ENCODE results near the gene PLEKHJ1.

The PLEKHJ1 gene

GRCh38 chr19:2269244-2270156 lies 33.4 kb upstream of the PLEKHJ1 start:
- DNase-seq, result peak; percentile 99

DNA sequence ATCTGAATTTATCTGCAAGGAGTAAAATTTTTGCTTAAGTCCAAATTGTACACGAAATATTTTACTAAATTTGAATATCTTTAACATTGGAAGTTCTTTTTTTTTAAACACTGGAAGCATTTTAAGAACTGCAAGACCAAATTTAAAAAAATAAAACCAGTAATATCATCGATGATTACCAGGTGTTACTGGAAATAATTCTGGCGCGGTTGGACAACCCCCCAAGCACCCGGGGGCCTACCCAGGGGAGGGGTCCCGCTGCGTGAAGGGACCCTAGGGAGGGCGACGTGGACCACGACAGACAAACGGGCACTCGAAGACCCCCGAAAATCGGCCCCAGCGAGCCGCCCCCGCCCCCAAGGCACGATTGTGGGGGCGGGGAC lies 32.7 kb upstream of the PLEKHJ1 start:
- no peak for DNase-seq

- no peak for DNase-seq
Measured at GRCh38 chr19:2268480-2268830, 32.3 kb upstream of the PLEKHJ1 start.

- DNase-seq, result peak in 1 of 2 donors; percentile 49
Measured at GRCh38 chr19:2266183-2266993, 30.3 kb upstream of the PLEKHJ1 start.

DNA sequence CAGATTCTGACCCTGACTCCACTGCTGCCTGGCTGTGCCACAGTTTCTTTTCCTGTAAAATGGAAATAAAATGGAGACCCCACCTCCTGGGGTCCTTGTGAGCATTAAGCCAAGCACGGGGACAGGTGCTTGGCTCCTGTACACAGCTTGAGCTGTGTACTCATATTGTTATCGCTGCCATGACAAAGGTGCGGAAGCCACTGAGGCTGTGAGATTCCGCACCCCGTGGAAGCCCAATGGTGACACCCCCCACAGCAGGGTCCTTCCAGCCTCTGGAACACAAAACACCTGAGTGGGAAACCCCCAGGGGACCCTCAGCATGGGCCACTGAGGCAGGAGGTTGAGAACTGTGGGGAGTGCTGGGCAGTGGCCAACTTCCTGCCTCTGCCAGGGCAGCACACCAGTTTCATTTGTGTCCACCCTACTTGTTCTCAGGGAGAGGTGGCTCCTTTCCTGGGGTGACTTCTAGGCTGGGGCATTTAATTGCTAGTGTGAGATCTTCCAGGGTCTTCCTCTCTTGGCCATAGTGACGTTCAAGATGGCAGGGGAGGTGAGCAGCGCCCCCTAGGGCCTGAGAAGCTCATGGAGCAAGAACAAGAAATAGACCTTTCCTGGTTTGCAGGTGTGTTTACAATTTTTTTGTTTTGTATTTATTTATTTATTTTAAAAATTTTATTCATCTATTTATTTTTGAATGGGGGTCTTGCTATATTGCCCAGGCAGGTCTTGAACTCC lies 25.5 kb upstream of the PLEKHJ1 start:
- peak; percentile 67 to 73 for DNase-seq

DNA sequence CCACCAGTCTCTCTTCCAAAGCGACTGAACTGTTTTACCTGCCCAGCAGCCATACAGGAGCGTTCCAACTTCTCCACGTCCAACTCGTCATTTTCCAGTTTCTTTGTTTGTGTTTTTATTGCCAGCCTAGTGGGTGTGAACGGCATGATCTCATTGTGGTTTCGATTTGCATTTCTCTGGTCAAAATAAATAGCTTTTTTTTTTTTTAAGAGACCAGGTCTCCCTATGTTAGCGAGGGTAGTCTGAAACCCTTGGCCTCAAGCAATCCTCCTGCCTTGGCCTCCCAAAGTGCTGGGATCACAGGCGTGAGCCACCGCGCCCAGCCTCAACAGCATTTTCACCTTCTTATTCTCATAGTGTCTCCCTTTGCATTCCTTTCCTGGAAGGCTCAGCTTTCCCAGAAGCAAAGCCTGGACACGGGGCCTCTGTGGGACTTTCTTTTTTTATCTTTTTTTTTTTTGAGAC lies 24.2 kb upstream of the PLEKHJ1 start:
- DNase-seq, result no peak

DNA sequence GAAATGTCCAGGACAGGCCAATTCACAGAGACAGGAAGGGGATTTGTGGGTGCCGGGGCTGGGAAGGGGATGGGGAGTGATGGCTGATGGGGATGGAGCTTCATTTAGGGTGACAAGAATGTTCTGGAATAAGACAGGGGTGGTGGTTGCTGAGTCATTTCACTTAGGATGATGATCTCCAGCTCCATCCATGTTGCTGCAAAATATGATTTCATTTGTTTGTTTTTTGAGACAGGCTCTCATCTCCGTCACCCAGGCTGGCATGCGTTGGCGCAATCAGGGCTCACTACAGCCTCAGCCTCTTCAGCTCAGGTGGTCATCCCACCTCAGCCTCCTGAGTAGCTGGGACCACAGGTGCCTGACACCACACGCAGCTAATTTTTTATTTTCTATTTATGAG lies 23.2 kb upstream of the PLEKHJ1 start:
- DNase-seq, result no peak

DNA sequence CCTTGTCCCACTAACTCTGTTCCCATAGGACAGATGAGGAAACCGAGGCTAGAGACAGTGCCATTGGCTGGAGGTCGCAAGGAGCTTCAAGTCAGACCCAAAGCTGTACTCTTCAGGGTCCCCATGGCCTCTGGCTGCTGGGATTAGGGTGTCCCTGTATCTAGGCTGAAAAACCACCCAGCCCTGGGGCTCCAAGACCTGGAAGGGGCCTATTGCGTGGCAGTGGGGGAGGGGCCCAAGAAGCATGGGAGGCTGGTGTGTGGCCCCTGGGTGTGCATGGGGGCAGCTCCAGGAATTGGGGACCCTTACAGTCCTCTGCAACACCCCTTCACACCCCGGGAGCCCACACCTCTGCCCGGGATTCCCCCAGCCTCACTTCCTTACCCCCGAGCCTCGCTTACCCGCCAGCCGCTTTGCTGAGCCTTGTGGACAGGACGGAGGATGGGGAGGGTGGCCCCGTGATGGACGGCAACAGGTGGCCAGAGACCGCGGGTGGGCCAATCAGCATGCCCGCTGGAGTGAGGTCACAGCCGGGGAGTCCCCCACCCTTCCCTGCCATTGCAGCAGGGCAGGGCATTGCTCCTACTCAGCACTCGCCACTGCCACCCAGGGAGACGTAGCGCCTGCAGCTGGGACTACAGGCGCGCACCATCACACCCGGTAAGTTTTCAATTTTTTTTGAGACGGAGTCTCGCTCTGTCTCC lies 20.0 kb upstream of the PLEKHJ1 start, which contains the start of gene JSRP1:
JSRP1 (minus strand) TSS at position 436 of the 704 bp plus-strand sequence. CDS start 1,103 bp downstream, outside the sequence.
- DNase-seq, result no peak

DNA sequence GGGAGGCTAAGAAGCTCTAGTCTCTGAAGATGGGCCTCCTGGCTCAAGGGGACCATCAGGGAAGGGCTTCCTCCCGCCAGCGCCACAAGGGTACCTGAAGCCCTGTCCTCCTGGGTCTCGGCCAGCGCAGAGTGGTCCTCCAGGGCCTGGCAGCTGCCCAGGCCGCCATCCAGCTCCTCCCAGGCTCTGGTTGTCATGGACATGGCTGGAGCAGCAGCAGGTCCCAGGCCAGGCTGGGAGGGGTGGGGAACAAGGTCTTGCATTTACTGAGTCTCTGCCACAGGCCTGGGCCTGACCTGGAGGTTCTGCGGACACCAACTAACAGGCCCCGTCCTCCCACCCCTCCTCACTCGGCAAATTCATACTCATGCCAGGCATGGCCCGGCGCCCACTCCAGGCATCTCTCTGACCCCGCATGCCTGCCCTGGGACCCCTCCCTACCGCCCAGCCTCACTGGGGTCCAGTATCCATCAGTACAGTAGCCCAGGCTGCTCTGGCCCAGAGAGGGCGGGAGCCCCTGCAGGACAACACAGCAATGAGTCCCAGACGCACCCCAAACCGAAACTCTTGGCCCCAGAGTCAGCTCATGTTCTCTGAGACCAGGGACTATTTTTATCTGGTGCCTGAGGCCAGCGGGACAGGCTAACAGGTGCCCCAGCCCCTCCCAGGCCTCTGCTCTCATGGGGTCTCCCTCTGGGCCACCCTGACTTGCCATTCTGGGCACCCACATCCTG lies 19.1 kb upstream of the PLEKHJ1 start:
- DNase-seq, result no peak

DNA sequence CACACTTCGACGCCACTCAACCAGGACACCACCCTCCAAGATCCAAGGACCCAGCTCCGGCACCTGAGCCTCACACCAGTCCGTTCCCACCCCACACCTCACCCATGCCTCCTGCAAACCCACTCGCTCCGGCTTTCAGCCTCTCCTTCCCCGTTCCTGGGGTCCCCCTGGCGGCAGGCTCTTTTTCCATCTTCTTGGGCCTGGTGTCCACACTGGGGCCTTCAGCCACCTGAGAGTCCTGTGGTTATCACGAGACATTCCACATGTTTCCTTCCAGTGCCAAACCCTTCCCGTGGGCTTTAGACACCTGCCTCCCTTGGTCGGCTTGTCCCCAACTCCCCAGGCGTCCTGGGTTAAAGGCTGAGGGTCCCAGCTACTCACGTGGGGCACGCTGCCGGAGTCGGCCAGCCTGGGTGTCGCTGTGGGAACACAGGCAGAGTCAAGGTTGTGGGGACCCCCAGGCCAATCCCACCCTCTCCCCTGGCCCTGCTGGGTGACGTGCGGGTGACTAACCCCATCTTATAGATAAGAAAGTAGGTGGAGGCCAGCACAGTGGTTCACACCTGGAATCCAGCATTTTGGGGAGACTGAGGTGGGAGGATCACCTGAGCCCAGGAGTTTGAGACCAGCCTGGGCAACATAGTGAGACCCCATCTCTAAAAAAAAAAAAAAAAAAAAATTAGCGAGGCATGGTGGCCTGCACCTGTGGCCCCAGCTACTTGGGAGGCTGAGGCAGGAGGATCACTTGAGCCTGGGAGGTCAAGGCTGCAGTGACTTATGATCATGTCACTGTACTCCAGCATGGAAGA lies 18.1 kb upstream of the PLEKHJ1 start:
- no peak for DNase-seq

DNA sequence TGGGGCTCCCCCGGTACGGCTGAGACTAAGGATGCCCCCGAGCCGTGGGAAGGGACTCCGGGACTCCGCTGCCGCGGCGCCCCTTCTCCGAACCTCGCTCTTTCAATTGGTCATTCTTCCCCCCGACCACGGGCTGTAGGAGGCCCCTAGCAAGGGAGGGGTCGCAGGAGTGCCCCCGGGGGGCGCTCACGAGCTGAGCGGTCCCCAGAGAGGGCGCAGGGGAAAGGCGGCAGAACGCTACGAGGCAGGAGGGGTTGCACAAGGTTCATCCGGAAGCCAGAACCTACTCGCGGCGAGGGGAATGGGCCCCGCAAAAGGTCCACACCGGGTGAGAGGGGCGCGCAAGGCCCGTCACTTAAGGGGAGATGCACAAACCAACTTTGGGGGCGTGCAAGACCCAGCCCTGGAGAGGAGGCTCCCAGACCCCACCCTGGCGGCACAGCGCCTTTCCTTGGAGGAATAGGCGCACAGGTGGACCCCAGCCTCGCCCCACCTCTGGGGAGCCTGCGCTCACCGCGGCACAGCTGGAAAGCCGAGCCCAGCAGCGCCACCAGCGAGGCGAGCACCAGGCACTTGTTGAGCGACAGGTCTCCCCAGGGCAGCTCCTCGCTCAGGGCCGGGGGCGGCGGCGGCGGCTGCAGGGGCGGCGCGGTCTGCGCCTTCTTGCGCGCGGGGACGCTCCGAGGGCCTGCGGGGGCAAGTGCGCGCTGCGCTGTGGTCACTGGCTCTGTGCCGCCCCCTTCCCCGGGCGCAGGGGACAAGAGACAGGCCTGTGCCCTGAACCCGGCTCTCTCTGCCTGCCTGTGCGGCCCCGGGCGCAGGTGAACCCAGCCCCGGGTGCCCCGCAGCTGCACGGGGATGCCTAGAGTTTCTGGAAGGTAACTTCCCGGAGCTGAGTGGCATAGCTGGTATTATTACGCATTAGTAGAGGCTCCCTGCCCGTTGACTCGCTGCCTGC lies 17.3 kb upstream of the PLEKHJ1 start:
- peak in 1 of 2 donors; percentile 47 for DNase-seq

GRCh38 chr19:2252797-2253105 lies 16.6 kb upstream of the PLEKHJ1 start:
- no peak for DNase-seq

DNA sequence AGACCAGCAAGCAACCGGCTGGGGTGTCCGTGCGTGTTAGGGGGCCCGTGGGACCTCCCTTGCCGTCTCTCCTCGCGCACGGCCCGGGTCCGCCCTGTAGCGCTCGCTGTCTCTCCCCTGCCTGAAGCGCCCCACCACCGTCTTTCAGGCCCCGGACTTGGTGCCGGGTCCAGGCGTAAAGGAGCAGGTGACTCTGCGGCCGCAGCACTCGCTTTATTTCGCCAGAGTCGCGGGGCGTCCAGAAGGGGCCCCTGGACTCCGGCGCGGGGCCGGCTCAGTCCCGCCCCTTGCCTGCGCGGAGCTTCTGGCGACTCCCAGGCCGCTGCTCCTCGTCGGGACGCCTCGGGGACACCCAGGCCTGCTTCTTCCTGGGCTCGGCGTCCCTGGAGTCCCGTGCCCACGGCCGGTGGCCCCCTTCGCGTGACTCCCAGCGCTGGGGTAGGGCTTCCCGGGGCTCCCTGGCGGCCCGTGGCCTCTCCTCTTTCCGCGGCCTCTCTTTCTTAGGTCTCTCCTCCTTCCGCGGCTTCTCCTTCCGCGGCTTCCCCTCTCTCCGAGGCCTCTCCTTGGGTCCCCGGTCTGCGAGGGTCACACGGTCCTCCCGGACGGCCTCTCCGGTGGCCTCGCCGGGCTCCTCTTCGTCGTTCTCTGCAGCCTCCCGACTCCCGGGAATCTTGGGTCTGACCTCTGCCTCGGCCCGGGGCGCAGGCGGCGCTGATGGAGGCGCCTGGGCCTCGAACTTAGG lies 16.1 kb upstream of the PLEKHJ1 start:
- DNase-seq, result no peak

- no peak for DNase-seq
Measured at GRCh38 chr19:2251106-2252054, 15.3 kb upstream of the PLEKHJ1 start.

DNA sequence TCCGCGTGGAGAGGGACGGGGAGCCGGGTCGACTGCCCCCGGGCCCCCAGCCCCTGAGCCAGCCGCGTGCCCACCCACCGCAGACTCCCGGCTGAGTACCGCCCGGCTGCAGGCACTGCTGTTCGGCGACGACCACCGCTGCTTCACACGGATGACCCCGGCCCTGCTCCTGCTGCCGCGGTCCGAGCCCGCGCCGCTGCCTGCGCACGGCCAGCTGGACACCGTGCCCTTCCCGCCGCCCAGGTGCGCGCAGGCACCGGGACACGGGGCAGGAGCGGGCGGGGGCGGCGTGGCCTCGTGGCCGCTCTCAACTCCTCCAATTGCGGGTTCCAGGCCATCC lies 14.6 kb upstream of the PLEKHJ1 start:
- no peak for DNase-seq

DNA sequence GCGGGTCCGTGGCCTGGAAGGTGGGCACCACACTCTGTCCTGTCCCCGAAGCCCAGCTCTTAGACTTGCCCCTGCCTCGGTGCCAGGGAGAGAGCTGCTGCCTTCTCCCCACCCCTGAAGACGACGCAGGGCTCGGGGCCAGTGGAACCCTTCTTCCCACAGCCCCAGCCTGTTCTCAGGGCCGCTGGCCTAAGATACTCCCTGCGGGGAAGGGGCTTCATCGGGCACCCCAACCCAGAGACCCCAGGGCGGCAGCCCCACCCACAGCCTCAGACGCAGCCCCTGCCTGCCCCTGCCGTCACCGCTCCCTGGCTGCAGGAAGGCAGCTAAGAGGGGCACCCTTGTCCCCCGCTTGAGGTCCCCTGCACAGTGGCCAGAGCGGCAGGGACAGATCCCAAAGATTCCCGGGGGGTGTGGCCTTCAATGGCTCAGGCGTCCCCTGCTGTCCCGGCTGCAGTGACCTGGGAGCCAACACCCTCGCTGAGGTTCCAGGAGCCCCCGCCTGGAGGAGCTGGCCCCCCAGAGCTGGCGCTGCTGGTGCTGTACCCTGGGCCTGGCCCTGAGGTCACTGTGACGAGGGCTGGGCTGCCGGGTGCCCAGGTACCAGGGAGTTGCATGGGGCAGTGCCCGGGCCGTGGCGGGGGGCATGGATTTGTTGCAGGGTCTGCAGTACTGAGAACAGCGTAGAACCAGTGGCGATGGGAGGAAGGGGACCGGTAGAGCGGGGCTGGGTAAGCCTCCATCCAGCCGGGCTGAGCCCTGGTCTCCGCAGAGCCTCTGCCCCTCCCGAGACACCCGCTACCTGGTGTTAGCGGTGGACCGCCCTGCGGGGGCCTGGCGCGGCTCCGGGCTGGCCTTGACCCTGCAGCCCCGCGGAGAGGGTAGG lies 14.0 kb upstream of the PLEKHJ1 start:
- DNase-seq, result no peak
